Esophagus (tissue), 2 donors: ENCODE results near the gene FYCO1. TPM values are rescaled to one million over a fixed set of nuclear protein-coding genes. Genes with fewer than 3 reads are reported as not detected.

Experiments used
- H3K27ac ChIP-seq, 2 donors: one replicate each; pipeline ENCODE4 v1.5.1; 2013; ENCODE audit warnings: low read depth in 2 of 2, mild to moderate bottlenecking in 2 of 2, inconsistent platforms in 1 of 2, low read length in 1 of 2, moderate library complexity in 1 of 2
- H3K27me3 ChIP-seq, 2 donors: one replicate each; pipeline ENCODE4 v1.6.1; 2013; ENCODE audit warnings: low read length in 2 of 2, control low read depth in 1 of 2, mild to moderate bottlenecking in 1 of 2; ENCODE audit not compliant: insufficient read depth in 2 of 2, control insufficient read depth in 1 of 2
- H3K36me3 ChIP-seq, 2 donors: one replicate each; pipeline ENCODE4 v1.6.1; 2013; ENCODE audit warnings: low read length in 1 of 2; ENCODE audit not compliant: control insufficient read depth in 2 of 2, insufficient read depth in 2 of 2
- H3K4me1 ChIP-seq, 2 donors: one replicate each; pipeline ENCODE4 v1.6.1; 2013; ENCODE audit warnings: low read length in 1 of 2; ENCODE audit not compliant: control insufficient read depth in 2 of 2, insufficient read depth in 2 of 2
- H3K4me3 ChIP-seq, 2 donors: one replicate each; pipeline ENCODE4 v1.5.1; 2013; ENCODE audit warnings: low read length in 2 of 2, mild to moderate bottlenecking in 2 of 2, low read depth in 1 of 2, moderate library complexity in 1 of 2
- H3K9me3 ChIP-seq, 2 donors: one replicate each; pipeline ENCODE4 v1.6.1; 2013; ENCODE audit warnings: mild to moderate bottlenecking in 2 of 2, low read depth in 1 of 2, low read length in 1 of 2, moderate library complexity in 1 of 2; ENCODE audit not compliant: control insufficient read depth in 2 of 2, insufficient read depth in 1 of 2
- WGBS, 2 donors: extraction: QIAGEN DNeasy Blood & Tissue Kit; methylation state at CpG; one replicate each; pipeline ENCODE4 v1.1.7; 2013; 5-methylcytosine and 5-hydroxymethylcytosine counted together
- polyA plus RNA-seq, 2 donors: library from polyadenylated mRNA; stranded (reverse); fragments of 200-250 nt; gene quantifications; one replicate each; pipeline ENCODE4 v1.2.3, GENCODE V29; 2013
- donor health status: healthy with polysubstance abuse.
- donor health status: Bipolar disorder and iron deficiency.

Gene FYCO1
- polyA plus RNA-seq, 2 donors = 9.6 to 11.9 TPM

DNA sequence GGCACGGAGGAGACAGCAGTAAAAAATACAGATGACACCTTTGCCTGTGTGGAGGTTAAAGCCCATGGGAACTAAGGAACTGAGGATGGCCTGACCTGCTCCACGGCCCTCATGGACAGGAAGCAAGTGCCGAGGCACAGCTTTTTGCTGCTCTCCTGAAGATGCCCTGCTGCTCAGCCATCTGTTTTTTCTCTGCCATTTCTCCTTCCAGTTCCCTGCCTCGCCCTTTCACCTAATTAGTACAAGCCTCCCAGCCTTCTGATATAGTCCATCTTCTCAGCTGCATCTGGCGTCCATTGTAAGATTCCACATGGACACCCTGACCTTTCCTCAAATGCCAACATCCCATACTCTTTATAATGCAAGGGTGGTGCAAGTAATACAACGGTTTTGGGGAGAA, 64.1 kb downstream of the FYCO1 start:
- Histone ChIP-seq H3K4me1 (no peaks in the 10 kb centered on the region), H3K9me3 (no peaks in the 10 kb centered on the region), H3K4me3 (no peak overlapping the region), H3K27me3 (no peaks in the 10 kb centered on the region), H3K27ac (no peak overlapping the region), H3K36me3 (peaks cover 20 to 34% of the 10 kb centered on the region in 2 donors)
- 87 to 88% methylated on average over 6 of the region's 6 CpGs for WGBS, 2 donors

DNA sequence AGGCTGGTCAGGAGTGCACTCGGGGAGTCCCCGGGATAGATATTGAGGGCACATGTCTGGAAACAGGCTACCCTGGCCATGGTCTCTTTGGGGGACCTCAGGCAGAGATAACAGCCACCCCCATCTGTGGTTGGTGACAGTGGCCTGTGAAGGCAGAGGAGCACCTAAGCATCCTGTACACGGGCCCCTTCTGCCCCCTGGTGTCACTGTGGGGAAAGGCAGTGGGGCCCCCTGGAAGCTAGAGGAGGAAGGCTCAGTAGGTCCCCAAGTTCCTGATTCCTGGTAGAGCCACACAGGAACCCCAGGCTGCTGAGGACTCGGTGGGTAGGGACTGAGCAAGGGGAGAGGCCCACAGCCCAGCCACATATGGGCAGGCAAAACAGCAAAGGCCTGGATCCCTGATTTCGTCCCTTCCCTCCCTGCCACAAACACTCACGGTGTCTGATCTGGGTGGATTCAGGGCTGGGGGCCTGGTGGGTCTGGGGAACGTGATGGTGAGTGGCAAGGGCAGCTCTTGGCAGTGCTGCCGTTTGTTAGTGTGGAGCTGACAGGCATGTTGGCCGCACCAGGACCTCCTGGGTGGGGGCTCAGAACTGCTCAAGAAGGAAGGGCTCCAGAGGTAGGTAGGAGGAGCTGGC, 66.5 kb downstream of the FYCO1 start:
- no peak overlapping the region for H3K4me3 ChIP-seq
- WGBS, 2 donors = 73 to 75% methylated on average over 8 to 9 of the region's 9 CpGs
- H3K36me3 ChIP-seq = peaks cover 22 to 29% of the 10 kb centered on the region in 2 donors
- no peaks in the 10 kb centered on the region for H3K27me3 ChIP-seq
- no peak overlapping the region for H3K27ac ChIP-seq
- H3K9me3 ChIP-seq = no peaks in the 10 kb centered on the region
- H3K4me1 ChIP-seq = no peaks in the 10 kb centered on the region

DNA sequence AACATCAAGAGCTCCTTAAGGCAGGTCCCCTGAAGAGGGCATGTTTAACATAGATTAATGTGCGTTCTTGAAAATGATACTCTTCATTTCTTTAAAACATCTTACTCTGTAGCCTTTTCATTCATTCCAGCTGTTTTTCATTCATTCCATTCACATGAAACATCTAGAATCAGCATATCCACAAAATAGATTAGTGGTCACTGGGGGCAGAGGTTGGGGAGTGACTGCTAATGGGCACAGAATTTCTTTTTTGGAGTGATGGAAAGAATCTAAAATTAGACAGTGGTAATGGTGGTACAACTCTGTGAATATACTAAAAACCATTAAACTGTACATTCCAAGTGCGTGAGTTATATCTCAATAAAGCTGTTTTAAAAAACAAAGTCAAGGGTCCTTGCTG, 67.7 kb downstream of the FYCO1 start:
- Histone ChIP-seq H3K9me3 (no peaks in the 10 kb centered on the region), H3K36me3 (peaks cover 28 to 36% of the 10 kb centered on the region in 2 donors), H3K27ac (no peak overlapping the region), H3K27me3 (no peaks in the 10 kb centered on the region), H3K4me1 (no peaks in the 10 kb centered on the region), H3K4me3 (no peak overlapping the region)
- WGBS, 2 donors = 93 to 97% methylated on average over 2 of the region's 2 CpGs

DNA sequence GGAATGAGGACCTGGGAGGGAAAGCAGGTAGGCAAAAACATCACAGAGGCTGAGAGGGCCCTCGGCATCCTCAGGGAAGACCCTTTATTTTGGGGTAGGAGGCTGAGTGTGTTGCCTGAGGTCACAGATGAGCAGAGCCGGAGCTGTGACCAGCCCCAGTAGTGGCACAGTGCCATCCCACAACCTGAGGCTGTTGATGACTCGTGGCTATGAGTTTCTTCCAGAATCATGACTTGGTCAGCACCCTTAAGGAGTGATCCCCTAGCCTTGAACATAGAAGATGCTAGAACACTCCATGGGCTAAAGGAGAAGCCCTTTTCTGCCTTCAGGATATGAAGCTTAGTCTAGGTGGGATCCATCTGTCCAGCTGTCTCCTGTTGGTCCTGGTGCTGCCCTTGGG, 71.9 kb downstream of the FYCO1 start:
- 54 to 70% methylated on average over 3 of the region's 3 CpGs for WGBS, 2 donors

DNA sequence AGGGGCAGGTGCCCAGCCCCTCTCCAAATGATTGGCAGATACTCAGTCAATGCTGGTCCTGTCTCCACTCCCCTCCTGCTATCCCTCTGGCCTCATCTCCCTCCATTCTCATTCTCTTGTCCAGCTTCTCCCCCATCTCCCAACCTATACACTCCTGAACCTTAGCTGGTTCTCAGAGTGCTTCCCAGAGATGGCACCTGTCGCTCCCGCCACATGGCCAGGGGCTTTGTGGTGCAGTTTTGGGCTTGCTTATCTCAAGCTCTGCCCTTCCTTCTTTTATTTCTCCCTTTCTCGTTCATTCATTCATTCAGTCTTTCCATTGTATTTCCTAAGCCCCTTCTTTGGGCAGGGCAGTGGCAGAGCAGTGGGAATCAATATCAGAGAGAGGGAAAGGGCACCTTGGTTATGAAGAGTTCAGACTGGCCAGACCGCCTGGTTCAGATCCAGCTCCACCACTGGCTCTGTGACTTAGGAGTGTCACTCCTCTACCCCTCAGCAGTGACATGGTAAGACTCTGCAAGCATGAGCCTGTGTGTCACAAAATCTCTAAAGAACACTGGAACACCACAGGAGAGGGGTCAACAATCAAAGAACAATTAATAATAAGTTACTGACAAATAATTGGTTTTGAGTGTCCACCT, 72.6 kb downstream of the FYCO1 start:
- peaks cover 27 to 40% of the 10 kb centered on the region in 2 donors for H3K36me3 ChIP-seq
- H3K4me3 ChIP-seq = no peak overlapping the region
- H3K27ac ChIP-seq = no peak overlapping the region
- H3K4me1 ChIP-seq = no peaks in the 10 kb centered on the region
- H3K9me3 ChIP-seq = no peaks in the 10 kb centered on the region
- WGBS, 2 donors = 95 to 96% methylated on average over 4 of the region's 4 CpGs
- H3K27me3 ChIP-seq = no peaks in the 10 kb centered on the region

More for the DNA sequence above, 71.9 kb downstream of the FYCO1 start:
- Histone ChIP-seq H3K36me3 (peaks cover 27 to 43% of the 10 kb centered on the region in 2 donors), H3K4me3 (no peak overlapping the region), H3K27ac (no peak overlapping the region), H3K4me1 (no peaks in the 10 kb centered on the region), H3K9me3 (no peaks in the 10 kb centered on the region), H3K27me3 (no peaks in the 10 kb centered on the region)

DNA sequence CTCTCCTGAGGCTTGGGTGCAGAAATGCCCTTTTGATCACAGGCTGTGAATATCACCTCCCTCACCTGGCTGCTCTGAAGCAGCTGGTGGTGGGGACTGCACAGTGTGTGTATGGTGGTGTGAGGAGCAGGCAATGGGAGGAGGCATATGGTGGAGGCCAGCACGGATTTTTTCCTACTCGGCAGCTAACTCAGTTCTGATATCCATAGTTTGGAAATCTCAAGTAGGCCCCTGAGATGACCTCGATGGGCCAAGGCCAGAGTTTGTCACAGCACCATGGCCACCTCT, 73.6 kb downstream of the FYCO1 start:
- WGBS, 2 donors = 92 to 93% methylated on average over 3 of the region's 3 CpGs
- H3K4me3 ChIP-seq = no peak overlapping the region
- no peaks in the 10 kb centered on the region for H3K9me3 ChIP-seq
- H3K27ac ChIP-seq = no peak overlapping the region
- H3K27me3 ChIP-seq = no peaks in the 10 kb centered on the region
- H3K4me1 ChIP-seq = peaks cover 0 to 4% of the 10 kb centered on the region in 2 donors
- H3K36me3 ChIP-seq = peaks cover 22 to 35% of the 10 kb centered on the region in 2 donors

DNA sequence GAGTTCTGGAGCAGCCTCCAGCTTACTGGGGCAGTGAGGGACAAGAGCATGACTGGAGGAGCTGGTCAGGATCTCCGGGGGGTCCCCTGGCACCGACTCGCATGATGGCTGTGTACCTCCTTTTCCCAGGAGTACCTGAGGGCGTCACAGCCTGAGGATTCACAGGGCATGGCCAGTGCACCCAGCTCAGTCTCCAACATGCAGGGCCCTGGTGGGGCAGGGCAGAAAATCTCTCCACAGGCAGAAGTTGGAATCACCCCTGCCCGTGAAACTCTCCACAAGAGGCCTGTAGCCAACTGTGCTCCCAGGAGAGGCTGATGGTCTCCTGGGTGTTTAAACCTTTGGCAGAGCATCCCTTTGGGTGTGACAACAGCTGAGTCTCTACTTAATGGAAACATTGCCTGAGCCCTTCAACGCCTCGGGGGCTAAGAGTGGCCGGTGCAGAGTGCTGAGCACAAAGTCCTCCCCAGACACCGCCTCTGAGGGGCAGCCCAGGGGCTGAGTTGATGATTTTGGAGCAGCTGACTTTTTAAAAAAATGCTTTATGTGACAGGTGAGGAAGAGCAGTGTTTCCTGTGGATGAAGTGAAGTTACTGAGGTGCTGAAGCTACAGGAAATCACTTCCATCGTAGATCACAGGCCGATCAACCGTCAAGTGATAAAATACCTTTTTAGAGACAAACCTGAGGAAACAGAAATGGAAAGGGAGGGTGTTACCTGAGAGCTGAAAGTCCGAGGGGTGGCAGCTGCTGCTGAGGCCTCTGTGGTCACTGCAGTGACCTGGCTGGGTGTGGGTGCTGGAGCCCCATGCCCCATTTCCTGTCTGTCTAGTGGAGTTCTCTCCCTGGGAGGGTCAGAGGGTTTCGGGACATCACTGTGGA, 74.2 kb downstream of the FYCO1 start:
- Histone ChIP-seq H3K4me3 (no peak overlapping the region), H3K4me1 (peaks cover 0 to 4% of the 10 kb centered on the region in 2 donors), H3K9me3 (no peaks in the 10 kb centered on the region), H3K27ac (no peak overlapping the region), H3K36me3 (peaks cover 22 to 35% of the 10 kb centered on the region in 2 donors), H3K27me3 (no peaks in the 10 kb centered on the region)
- WGBS, 2 donors = 85 to 90% methylated on average over 14 of the region's 14 CpGs

DNA sequence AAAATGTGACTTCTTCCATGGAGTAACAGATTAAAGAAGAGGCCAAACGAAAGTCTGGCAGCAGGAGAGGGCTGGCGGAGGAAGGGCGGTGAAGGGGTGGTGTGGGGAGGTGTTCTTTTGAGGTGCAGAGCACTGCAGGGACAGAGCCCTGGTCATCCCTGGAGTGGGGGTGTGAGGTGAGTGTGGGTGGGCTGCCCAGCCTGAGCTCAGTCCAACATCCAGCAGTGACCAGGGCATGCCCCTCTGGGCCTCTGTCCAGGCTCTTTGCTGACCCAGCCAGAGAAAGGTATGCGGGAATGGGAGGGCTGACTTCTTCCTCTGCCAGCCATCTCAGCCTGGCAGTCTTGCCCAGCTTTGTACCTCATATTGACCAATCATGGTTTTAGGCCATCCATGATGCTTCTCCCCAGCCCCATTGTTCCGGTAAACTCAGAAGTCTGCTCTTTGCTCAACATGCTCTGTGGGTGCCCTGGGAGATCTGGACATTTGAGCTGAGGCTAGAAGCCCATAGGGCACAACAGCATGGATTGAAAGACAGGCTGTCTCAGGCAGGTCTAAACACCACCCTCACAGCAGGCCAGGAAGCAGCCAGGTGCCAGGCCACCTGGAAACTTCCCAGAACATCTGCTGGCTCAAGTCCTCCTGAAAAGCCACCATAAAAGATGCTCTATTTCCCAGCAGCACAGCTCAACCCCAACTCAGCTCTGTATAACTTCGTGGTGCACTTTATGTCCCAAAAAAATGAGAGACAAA, 78.3 kb downstream of the FYCO1 start:
- Histone ChIP-seq H3K27me3 (no peaks in the 10 kb centered on the region), H3K27ac (peak overlapping the region in 1 of 2 donors; percentile 1), H3K36me3 (peaks cover 11 to 26% of the 10 kb centered on the region in 2 donors), H3K4me3 (no peak overlapping the region), H3K9me3 (no peaks in the 10 kb centered on the region), H3K4me1 (peaks cover 0 to 7% of the 10 kb centered on the region in 2 donors)
- 64 to 76% methylated on average over 6 of the region's 6 CpGs for WGBS, 2 donors

DNA sequence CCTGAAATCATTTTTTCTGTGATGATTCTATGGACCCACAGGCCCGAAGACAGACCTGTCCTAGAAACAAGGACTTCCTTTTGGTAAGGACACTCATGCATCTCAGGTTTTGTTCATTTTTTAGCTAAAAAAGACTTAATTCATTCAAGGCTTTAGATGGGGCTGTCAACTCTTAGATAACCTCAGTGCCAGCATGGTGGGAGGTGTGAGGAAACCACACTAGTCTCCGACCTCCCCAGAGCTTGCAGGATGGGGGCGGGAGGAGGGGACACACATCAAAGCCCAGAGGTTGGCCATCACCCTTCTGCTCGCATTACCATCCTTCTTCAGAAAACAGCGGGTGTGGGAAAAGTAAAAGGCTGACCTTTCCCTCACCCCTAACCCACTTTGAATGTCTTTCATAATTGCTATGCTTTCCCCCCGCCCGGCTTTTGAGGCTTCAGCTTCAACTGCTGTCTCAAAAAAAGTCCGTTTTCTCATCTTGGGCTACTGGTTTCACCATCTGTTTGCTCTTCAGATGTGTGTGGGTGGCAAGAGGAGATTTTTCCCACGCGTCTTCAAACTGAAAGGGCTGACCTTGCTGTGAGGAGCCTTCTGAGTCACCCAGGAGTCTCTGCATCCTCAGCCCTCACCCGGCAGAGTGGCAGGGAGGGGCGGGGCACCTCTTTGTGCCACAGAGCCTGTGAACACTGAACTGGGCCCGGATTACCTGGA, 79.9 kb downstream of the FYCO1 start:
- H3K27ac ChIP-seq = peak overlapping the region in 1 of 2 donors; percentile 29

More for the DNA sequence above, 79.9 kb downstream of the FYCO1 start:
- Histone ChIP-seq H3K4me1 (peaks cover 0 to 7% of the 10 kb centered on the region in 2 donors), H3K36me3 (peaks cover 5 to 10% of the 10 kb centered on the region in 2 donors), H3K4me3 (no peak overlapping the region), H3K9me3 (no peaks in the 10 kb centered on the region), H3K27me3 (no peaks in the 10 kb centered on the region)
- WGBS, 2 donors = 25 to 34% methylated on average over 13 of the region's 13 CpGs
